ENCODE data around the gene LDB2. TPM values are rescaled to one million over a fixed set of nuclear protein-coding genes. Genes with fewer than 3 reads are reported as not detected.
A peak's percentile ranks its signal among the peaks of the same experiment; 100 is the strongest.

LDB2 gene
- total RNA-seq, 1 experiment from 2014 or later, result 8.0 TPM

DNA sequence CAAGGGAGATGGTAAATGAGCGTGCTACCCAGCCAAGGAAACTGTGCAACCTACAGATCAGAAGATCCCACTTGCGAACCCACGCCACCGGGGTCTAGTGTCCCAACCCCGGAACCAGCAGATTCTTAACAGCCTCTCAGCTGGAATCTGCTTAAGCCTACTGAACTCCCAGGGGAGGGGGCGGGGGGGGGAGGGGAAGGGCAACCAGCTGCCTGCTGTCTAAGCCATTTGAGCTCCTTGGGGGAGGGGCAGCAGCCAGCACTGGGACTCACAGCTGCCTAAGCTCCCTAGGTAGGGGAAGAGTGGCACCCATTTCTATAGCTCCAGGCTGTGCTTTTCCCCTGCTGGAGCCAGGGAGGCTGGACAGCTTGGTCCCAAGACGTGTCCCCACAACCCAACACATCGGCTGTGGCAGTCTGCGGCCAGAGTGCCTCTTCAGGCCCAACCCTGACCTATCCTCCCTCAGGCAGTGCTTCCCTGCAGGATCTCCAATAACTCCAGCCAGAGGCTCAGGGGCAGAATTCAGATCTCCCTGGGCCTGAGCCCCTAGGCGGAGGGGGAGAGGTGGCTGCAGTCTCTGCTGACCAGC lies 289.2 kb downstream of the LDB2 start:
- Histone ChIP-seq H3K27me3 (replicated peaks) (no peaks in the 10 kb centered on the region), H3K36me3 (no peaks in the 10 kb centered on the region), H3K27ac (no peak overlapping the region), H3K4me1 (replicated peaks) (no peaks in the 10 kb centered on the region), H3K9me3 (replicated peaks) (no peaks in the 10 kb centered on the region), H3K4me3 (no peak overlapping the region)
- DNase-seq (ENCODE audit: low read depth in 1 of 2, low spot score in 2 of 2), result no peak

DNA sequence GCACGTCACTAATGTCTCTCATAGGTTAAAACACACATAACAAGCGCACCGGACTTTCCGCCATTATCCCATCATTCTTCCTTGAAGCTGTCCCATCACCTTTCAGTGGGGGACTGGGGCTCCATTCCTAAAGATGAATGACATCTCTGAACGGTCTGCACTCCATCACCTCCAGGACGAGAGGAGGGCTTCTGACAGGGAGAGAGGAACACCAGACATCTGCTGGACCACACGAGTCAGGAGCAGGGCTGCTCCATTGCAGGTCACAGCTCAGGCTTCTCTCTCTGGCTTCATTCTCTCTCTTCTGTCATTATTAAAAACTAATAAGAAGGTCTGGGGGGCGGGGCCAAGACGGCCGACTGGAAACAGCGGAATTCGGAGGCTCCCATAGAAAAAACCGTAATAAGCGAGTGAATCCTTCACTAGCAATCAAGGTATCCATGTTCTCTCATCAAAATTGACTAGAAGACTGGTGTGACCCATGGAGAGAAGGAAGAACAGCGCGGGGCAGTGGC lies 289.8 kb downstream of the LDB2 start:
- no peak for DNase-seq (ENCODE audit: low read depth in 1 of 2, low spot score in 2 of 2)
- Histone ChIP-seq H3K36me3 (no peaks in the 10 kb centered on the region), H3K4me1 (replicated peaks) (no peaks in the 10 kb centered on the region), H3K27ac (no peak overlapping the region), H3K9me3 (replicated peaks) (no peaks in the 10 kb centered on the region), H3K4me3 (no peak overlapping the region), H3K27me3 (replicated peaks) (no peaks in the 10 kb centered on the region)

DNA sequence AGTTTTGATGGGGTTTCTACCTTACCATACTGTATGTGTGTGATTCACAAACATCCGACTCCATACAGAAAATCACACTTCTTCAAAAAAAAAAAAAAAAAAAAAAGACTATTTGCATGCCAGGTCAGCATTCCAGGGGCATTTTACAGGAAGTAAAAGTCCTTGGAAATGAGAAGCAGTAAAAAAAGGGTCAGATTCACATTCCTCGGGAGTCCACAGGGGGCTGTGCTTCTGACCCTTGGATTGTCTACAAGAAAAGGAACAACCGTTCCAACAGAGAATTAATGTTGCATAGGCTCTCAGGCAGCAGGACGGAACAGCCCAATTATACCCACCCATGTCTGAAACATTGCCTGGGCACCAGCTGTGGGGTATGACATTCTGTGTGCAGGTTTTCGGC lies 290.3 kb downstream of the LDB2 start:
- H3K27ac ChIP-seq, result no peak overlapping the region
- H3K9me3 ChIP-seq (replicated peaks), result no peaks in the 10 kb centered on the region
- no peak overlapping the region for H3K4me3 ChIP-seq
- H3K36me3 ChIP-seq, result no peaks in the 10 kb centered on the region
- DNase-seq (ENCODE audit: low read depth in 1 of 2, low spot score in 2 of 2), result no peak
- H3K27me3 ChIP-seq (replicated peaks), result no peaks in the 10 kb centered on the region
- H3K4me1 ChIP-seq (replicated peaks), result no peaks in the 10 kb centered on the region

DNA sequence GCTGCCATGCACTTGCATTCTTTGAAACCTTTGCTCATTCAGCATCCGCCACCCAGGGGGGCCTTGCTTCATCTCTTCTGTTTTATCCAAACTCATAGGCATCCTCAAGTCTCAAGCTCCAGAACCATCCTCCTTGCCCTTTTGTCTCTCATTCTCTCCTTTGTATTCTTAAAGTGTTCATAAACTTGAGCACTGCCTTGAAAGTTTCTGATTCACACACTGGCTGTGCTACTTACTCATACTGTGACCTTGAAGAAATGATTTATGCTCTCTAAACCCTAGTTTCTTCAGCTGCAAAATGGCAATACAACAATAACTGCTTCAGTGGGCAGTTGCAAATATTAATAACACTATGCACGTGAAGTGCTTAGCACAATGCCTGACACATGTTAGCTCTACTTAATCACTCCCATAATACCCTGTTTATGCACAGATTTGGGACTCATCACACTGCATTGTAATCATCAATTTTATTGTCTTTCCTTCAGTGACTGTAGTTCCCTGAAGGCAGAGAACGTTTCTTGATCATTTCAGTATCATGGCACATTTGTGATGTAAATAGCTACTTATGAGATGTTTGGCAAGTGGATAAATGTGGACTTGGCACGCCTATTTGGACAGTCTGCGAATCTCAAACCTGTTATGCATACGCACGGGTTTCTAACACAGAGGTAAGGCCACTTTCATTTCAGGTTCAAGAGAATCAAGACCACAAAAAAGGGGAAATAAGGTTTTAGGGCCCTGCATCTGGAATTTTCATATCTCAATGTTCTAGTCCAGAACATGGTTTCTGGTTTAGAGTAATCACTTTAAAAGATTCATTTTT lies 291.0 kb downstream of the LDB2 start:
- Histone ChIP-seq H3K4me3 (no peak overlapping the region), H3K4me1 (replicated peaks) (no peaks in the 10 kb centered on the region), H3K27ac (no peak overlapping the region), H3K9me3 (replicated peaks) (no peaks in the 10 kb centered on the region), H3K27me3 (replicated peaks) (no peaks in the 10 kb centered on the region), H3K36me3 (no peaks in the 10 kb centered on the region)
- no peak for DNase-seq (ENCODE audit: low read depth in 1 of 2, low spot score in 2 of 2)

DNA sequence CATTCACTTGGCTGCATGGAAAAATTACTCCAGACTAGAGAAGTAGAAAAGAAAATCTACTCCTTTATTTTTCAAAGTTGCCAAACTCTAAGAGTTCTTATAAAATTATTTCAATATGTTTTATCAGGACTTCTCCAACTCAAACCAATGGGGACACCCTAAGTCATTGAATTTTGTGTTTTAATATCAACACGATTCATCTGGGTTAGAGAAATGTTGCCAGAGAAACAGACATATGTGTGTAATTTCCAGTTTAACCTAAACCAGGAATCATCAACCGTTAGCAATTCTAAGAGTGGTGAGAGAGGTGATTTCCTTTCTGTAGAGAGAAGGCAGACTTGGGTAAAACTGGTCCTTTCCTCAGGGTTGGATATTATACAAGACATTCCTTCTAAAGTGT lies 291.8 kb downstream of the LDB2 start:
- H3K9me3 ChIP-seq (replicated peaks), result no peaks in the 10 kb centered on the region
- DNase-seq (ENCODE audit: low read depth in 1 of 2, low spot score in 2 of 2), result no peak
- no peaks in the 10 kb centered on the region for H3K27me3 ChIP-seq (replicated peaks)
- no peak overlapping the region for H3K4me3 ChIP-seq
- H3K4me1 ChIP-seq (replicated peaks), result no peaks in the 10 kb centered on the region
- no peaks in the 10 kb centered on the region for H3K36me3 ChIP-seq
- no peak overlapping the region for H3K27ac ChIP-seq

DNA sequence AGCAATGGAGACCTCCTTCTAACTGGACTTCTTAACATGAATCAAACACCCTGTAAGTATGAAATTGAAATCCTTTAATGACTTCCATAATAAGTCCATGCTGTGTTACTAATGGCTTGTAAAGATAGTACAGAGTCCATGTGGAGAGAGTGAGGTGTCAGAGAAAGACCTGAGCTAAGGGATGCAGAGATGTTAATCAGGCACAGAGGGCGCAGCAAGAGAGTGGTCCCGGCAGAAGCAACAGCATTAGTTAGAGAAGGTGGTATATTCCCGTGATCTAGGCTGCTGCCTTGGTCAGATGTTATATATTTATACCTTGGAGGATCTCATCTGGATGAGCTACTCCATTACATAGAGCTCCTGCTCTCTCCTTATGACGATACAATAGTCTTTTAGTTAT lies 295.3 kb downstream of the LDB2 start:
- Histone ChIP-seq H3K4me3 (no peak overlapping the region), H3K27ac (no peak overlapping the region), H3K36me3 (no peaks in the 10 kb centered on the region), H3K4me1 (replicated peaks) (peaks cover 1% of the 10 kb centered on the region), H3K27me3 (replicated peaks) (no peaks in the 10 kb centered on the region), H3K9me3 (replicated peaks) (no peaks in the 10 kb centered on the region)
- DNase-seq (ENCODE audit: low read depth in 1 of 2, low spot score in 2 of 2), result no peak

DNA sequence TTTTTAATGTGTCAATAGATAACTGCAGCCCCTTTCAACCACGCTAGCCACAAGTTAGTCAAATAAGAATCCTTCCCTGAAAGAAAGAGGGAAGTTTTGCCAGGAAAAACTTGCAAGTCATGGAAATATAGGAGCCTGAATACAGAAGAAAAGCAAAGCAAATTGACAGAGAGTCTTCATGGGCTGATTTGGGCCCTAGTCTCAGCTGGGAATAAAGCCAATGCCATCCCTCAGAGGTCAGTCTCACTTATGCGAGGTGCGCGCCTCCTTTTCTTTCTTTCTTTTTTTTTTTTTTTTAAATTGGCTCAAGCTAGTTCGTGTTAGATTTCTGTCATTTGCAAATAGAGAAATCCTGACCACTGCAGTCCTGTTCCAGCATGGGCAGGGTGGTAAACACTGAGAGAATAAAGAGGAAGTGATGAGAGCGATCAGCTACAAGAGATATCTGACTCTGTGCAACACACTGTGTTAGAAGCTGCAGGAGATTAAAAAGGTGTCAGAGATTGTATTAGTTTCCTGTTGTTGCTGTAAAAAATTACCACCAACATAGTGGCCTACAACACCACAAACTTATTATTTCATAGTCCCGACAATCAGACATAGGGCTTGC lies 299.7 kb downstream of the LDB2 start:
- Histone ChIP-seq H3K27ac (peak overlapping the region; percentile 37), H3K36me3 (no peaks in the 10 kb centered on the region), H3K4me1 (replicated peaks) (peaks cover 5% of the 10 kb centered on the region), H3K4me3 (no peak overlapping the region), H3K9me3 (replicated peaks) (no peaks in the 10 kb centered on the region), H3K27me3 (replicated peaks) (no peaks in the 10 kb centered on the region)
- DNase-seq (ENCODE audit: low read depth in 1 of 2, low spot score in 2 of 2), result peak in 1 of 2 experiments; percentile 12

DNA sequence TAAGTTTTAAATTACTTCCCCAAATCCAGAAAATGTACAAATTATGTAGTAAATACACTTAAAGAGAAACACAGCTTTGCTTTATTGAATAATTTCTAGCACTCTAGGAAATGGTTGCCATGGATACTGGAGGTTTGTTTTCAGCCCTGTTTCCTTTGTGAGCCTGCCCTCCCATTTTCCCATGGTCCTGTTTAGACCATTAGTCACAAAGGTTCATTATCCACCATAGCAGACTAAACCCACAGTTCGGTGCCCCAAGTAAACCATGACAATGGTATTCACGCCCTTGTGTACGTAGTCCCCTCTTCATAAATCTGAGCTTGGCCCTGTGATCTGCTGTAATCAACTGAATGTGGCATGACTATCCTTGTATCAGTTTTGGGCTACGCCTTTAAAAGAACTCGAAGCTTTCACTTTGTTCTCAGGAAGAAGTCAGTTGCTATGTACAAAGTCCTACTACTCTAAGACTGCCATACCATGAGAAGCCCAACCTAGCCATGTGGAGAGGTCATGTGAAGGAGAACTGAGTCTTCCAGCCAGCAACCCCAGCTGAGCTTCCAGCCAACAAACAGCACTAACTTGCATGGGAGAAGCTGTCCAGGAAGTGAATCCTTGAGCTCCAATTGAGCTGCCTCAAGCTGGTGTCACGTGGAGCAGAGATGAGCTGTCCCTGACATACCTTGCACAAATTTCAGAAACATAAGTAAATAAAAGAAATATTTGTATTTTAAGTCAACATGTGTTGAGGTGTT lies 300.4 kb downstream of the LDB2 start:
- Histone ChIP-seq H3K9me3 (replicated peaks) (no peaks in the 10 kb centered on the region), H3K4me3 (no peak overlapping the region), H3K4me1 (replicated peaks) (peaks cover 5% of the 10 kb centered on the region), H3K36me3 (no peaks in the 10 kb centered on the region), H3K27me3 (replicated peaks) (no peaks in the 10 kb centered on the region), H3K27ac (peak overlapping the region; percentile 37)
- peak in 1 of 2 experiments; percentile 12 for DNase-seq (ENCODE audit: low read depth in 1 of 2, low spot score in 2 of 2)

DNA sequence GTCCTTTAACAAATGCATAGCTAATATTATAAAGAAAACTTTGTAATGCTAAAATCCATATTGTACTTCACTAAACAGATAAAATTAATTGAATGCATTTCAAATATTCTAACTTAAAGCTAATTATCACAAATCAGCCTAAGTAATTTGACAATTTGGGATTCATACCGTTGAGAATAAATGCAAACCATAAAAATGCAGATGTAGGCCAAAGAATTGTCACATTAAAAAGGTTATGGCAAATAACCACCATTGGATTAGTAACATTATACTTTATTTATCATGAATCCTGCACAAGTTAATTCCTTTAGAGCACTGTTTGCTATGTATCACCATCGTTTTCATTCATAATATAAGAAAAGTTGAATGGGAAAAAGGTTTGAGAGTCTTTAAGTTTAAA lies 301.0 kb downstream of the LDB2 start:
- Histone ChIP-seq H3K9me3 (replicated peaks) (no peaks in the 10 kb centered on the region), H3K27me3 (replicated peaks) (no peaks in the 10 kb centered on the region), H3K4me1 (replicated peaks) (peaks cover 5% of the 10 kb centered on the region), H3K4me3 (no peak overlapping the region), H3K36me3 (no peaks in the 10 kb centered on the region), H3K27ac (no peak overlapping the region; the same call in 1 of the 2 replicates)
- no peak for DNase-seq (ENCODE audit: low read depth in 1 of 2, low spot score in 2 of 2)

DNA sequence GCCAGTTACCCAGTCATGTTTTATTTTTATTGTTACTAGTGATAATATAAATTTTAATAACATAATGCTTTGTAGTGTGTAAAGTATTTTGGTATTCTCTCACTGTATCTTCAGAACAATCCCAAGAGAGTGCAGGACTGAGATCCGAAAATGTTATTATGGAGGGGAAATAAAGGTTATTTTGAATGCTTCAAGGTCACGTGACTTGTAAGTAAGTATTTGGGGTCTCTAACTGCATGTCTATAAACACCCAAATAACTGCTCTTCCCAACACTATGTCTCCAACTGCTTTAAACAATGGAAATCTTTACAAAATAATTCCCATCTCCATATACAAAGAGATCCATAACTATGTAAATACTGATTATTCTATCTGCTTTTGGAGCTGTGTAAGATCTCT lies 302.2 kb downstream of the LDB2 start:
- no peak overlapping the region for H3K4me3 ChIP-seq
- no peak for DNase-seq (ENCODE audit: low read depth in 1 of 2, low spot score in 2 of 2)
- H3K9me3 ChIP-seq (replicated peaks), result no peaks in the 10 kb centered on the region
- H3K36me3 ChIP-seq, result no peaks in the 10 kb centered on the region
- no peaks in the 10 kb centered on the region for H3K27me3 ChIP-seq (replicated peaks)
- no peak overlapping the region for H3K27ac ChIP-seq
- H3K4me1 ChIP-seq (replicated peaks), result peaks cover 5% of the 10 kb centered on the region

DNA sequence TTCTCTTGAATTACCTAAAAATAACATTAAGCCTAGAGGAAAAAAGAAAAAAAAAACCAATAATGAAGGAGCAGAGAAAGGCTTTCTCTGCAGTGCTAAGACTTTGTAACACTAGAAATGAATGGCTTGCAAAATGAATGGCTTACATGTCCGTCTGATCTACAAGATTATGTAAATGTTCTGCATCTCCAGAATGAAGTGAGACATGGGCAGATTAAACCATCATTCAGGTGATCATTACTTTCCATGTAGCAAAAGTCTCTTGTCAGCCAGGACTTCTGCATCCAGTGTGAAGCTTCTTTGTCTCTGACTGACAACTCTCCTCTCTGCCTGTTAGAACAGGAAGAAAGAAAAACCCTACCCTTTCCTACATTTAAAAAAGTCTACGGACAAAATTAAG lies 304.3 kb downstream of the LDB2 start:
- Histone ChIP-seq H3K4me3 (no peak overlapping the region), H3K27ac (no peak overlapping the region), H3K4me1 (replicated peaks) (peaks cover 5% of the 10 kb centered on the region), H3K27me3 (replicated peaks) (no peaks in the 10 kb centered on the region), H3K9me3 (replicated peaks) (no peaks in the 10 kb centered on the region), H3K36me3 (no peaks in the 10 kb centered on the region)
- no peak for DNase-seq (ENCODE audit: low read depth in 1 of 2, low spot score in 2 of 2)

DNA sequence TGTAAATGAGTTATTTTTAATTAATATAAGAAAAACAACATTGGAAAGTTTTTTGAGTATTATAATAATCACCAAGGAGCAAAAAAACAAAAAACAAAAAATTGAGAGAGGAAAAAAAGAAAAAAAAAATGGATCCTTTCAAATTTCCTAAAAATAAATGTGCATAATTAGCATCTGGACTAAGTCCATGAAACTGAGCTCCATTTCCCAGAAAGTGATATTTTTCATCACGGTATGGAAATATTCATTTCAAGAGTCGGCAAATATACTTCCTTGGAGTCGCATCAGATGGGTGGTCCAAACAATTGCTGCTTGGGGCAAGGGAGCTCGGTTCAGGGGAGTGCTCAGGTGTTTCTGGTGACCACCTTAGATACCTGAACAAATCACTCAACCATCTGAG lies 305.1 kb downstream of the LDB2 start:
- H3K4me1 ChIP-seq (replicated peaks), result peaks cover 5% of the 10 kb centered on the region
- no peaks in the 10 kb centered on the region for H3K9me3 ChIP-seq (replicated peaks)
- no peak overlapping the region for H3K27ac ChIP-seq
- no peaks in the 10 kb centered on the region for H3K36me3 ChIP-seq
- H3K27me3 ChIP-seq (replicated peaks), result no peaks in the 10 kb centered on the region
- no peak for DNase-seq (ENCODE audit: low read depth in 1 of 2, low spot score in 2 of 2)
- H3K4me3 ChIP-seq, result no peak overlapping the region

DNA sequence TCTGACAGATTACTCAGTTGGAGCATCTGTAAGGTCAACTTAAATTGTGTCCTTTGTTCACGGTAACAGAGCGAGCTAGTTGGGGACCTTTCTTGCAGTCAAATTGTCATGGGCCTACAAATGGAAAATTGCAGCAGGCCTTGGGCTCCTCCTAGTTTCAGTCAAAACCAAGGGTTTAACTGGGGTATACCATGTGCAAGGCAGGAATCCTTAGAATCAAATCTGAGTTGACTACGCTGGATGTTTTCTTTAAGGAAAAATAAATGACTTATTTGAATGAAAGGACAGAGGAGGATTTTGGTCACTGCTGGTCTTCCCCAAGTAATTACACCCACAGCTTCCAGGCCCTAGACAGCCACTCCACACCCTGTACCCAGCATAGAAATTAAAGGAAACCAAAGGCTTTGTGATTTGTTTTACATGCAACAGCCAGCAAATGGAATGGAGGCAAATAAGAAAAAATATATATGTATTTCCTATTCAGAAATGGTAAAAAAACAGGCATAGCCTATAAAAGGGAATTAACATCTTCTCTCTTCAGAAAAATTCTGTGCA lies 307.1 kb downstream of the LDB2 start:
- H3K36me3 ChIP-seq, result no peaks in the 10 kb centered on the region
- H3K4me3 ChIP-seq, result no peak overlapping the region
- no peaks in the 10 kb centered on the region for H3K9me3 ChIP-seq (replicated peaks)
- no peak overlapping the region for H3K27ac ChIP-seq
- H3K27me3 ChIP-seq (replicated peaks), result no peaks in the 10 kb centered on the region
- no peaks in the 10 kb centered on the region for H3K4me1 ChIP-seq (replicated peaks)
- no peak for DNase-seq (ENCODE audit: low read depth in 1 of 2, low spot score in 2 of 2)

Data from SJSA1 (cell line).